Left kidney (tissue), 2 donors: ENCODE data around the gene TSKS. TPM values are rescaled to one million over a fixed set of nuclear protein-coding genes. Genes with fewer than 3 reads are reported as not detected.

ENCODE experiments used
- DNase-seq: peaks from one replicate; pipeline ENCODE4 v3.0.0-alpha.2; 2013
- polyA plus RNA-seq: library from polyadenylated mRNA; unstranded; fragments of 120-200 nt; gene quantifications from one replicate; pipeline ENCODE4 v1.2.1, GENCODE V29; 2013; ENCODE audit not compliant: insufficient read length

The TSKS gene
- polyA plus RNA-seq, 1 donor = 0.08 TPM

GRCh38 chr19:49718511-49718910, 44.6 kb downstream of the TSKS start:
- DNase-seq = peak; percentile 17

GRCh38 chr19:49716154-49716553, 47.0 kb downstream of the TSKS start:
- no peak for DNase-seq

- no peak for DNase-seq
These were observed 49.8 kb downstream of the TSKS start for GRCh38 chr19:49713236-49713845.

GRCh38 chr19:49712397-49712859, 50.7 kb downstream of the TSKS start:
- DNase-seq = no peak

- DNase-seq = no peak
These were observed 52.6 kb downstream of the TSKS start for GRCh38 chr19:49710372-49710951.

- DNase-seq = no peak
These were observed 57.2 kb downstream of the TSKS start for GRCh38 chr19:49705919-49706318.

- no peak for DNase-seq
These were observed 58.0 kb downstream of the TSKS start for GRCh38 chr19:49704888-49705642.

- DNase-seq = no peak
These were observed 61.8 kb downstream of the TSKS start for GRCh38 chr19:49701271-49701786.

- no peak for DNase-seq
These were observed 62.5 kb downstream of the TSKS start for GRCh38 chr19:49700563-49700962.

- DNase-seq = no peak
These were observed 63.7 kb downstream of the TSKS start for GRCh38 chr19:49699364-49699763.

- DNase-seq = no peak
These were observed 66.2 kb downstream of the TSKS start for GRCh38 chr19:49696865-49697264.

- no peak for DNase-seq
These were observed 67.0 kb downstream of the TSKS start for GRCh38 chr19:49696115-49696514.

- no peak for DNase-seq
These were observed 71.0 kb downstream of the TSKS start for GRCh38 chr19:49692147-49692506.

- DNase-seq = peak; percentile 75
These were observed 71.6 kb downstream of the TSKS start for GRCh38 chr19:49691243-49692146.

- peak; percentile 70 for DNase-seq
These were observed 72.4 kb downstream of the TSKS start, which contains the start of gene CPT1C for GRCh38 chr19:49690656-49691242. CPT1C (plus strand) TSS chr19:49691116; CDS start chr19:49692253, 1,137 bp downstream.

- DNase-seq = no peak
These were observed 72.9 kb downstream of the TSKS start for GRCh38 chr19:49690079-49690655.

Other genes starting within 250 kb of the TSKS start
- gene RCN3, start 235.3 kb downstream of the TSKS start, polyA plus RNA-seq = 14.6 TPM
- 61.9 TPM for gene NOSIP, start 182.8 kb downstream of the TSKS start, polyA plus RNA-seq
- gene PRRG2, start 182.0 kb downstream of the TSKS start, polyA plus RNA-seq = 7.3 TPM
- gene PRR12, start 172.1 kb downstream of the TSKS start, polyA plus RNA-seq = 20.7 TPM
- 16.2 TPM for gene RRAS, start 123.2 kb downstream of the TSKS start, polyA plus RNA-seq
- 28.7 TPM for gene SCAF1, start 121.1 kb downstream of the TSKS start, polyA plus RNA-seq
- 53.2 TPM for gene IRF3, start 97.4 kb downstream of the TSKS start, polyA plus RNA-seq
- gene BCL2L12, start 97.4 kb downstream of the TSKS start, polyA plus RNA-seq = 20.7 TPM
- 202 TPM for gene PRMT1, start 86.0 kb downstream of the TSKS start, polyA plus RNA-seq
- 1.3 TPM for gene ADM5, start 73.7 kb downstream of the TSKS start, polyA plus RNA-seq
- gene CPT1C, start 72.2 kb downstream of the TSKS start, polyA plus RNA-seq = 11.5 TPM
- gene AP2A1, start 3.7 kb upstream of the TSKS start, polyA plus RNA-seq = 52.9 TPM
- gene FUZ, start 50.0 kb upstream of the TSKS start, polyA plus RNA-seq = 33.9 TPM
- 71.9 TPM for gene MED25, start 55.0 kb upstream of the TSKS start, polyA plus RNA-seq
- 296 TPM for gene PTOV1, start 87.9 kb upstream of the TSKS start, polyA plus RNA-seq
- 71.5 TPM for gene PNKP, start 104.3 kb upstream of the TSKS start, polyA plus RNA-seq
- gene AKT1S1, start 114.0 kb upstream of the TSKS start, polyA plus RNA-seq = 26.1 TPM
- 39.7 TPM for gene TBC1D17, start 114.4 kb upstream of the TSKS start, polyA plus RNA-seq
- gene IL4I1, start 133.6 kb upstream of the TSKS start, polyA plus RNA-seq = 2.7 TPM
- gene ATF5, start 165.9 kb upstream of the TSKS start, polyA plus RNA-seq = 20.0 TPM
- gene NUP62, start 166.2 kb upstream of the TSKS start, polyA plus RNA-seq = 61.9 TPM
- 4.1 TPM for gene SIGLEC11, start 197.9 kb upstream of the TSKS start, polyA plus RNA-seq